Measurements from ENCODE around the gene SH3BP1.
A peak's percentile ranks its signal among the peaks of the same experiment; 100 is the strongest.

Gene SH3BP1

DNA sequence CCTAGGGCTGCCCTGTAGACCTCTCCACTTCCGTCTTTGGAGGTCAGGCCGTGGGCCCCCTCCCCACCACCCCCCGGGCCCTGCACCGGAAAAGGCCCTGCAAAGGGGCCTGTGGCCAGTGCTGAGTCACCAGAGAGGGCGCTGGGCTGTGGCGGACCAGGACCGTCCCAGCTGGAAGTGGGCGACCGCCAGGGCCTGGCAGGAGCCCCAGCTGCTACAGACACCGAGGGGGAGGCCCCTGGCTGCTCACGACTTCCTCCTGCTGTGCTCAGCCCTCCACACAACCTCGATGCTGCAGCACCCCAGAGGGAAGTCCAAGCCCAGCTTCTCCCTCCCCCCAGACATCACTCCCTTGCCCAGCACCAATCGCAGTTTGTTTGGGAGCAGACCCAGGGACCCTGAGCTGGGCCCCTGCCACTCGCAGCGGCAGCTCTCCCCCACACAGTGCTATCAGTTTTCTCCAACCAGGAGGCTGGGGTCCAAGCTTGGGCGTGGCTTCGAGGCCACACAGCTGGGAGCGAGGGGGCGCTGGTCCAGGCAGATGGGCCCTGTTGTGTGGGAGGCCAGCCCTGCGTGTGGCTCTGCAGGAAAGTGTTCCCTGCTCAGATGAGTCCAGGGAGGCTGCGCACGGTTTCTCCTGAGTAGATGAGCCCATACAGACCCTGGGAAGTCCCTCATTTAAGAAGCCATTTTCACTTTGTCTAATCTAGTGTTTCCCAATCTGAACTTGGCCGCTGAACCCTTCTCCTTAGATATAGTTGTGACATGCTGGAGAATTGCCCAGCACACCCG lies 5.6 kb upstream of the SH3BP1 start:
- DNase-seq: peak; percentile 96

DNA sequence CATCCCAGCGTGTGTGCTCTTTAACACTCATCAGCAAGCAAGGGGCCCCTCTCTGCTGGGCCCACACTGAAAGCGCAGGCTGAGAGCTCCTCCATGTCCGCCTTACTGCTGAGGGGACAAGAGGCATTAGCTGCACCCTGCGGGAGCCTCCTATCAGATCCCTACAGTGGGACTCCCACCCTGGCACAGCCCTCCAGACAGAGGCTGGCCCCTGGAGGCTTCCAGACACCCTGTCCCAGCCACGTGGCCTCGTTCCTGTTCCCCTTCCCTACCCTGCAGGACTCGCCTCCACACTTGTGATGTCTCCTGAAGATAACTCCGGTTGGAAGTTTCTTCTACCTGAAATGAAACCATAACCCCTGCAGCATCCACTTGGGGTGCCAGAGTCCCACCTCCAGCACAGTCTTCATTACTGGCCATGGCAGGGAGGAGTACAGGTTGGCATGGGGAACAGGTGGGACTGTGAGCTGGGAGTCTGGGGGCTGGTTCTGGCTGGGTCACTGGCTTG lies 5.0 kb upstream of the SH3BP1 start:
- no peak for DNase-seq

- DNase-seq: no peak
Measured at GRCh38 chr22:37635157-37635556, 4.3 kb upstream of the SH3BP1 start.

DNA sequence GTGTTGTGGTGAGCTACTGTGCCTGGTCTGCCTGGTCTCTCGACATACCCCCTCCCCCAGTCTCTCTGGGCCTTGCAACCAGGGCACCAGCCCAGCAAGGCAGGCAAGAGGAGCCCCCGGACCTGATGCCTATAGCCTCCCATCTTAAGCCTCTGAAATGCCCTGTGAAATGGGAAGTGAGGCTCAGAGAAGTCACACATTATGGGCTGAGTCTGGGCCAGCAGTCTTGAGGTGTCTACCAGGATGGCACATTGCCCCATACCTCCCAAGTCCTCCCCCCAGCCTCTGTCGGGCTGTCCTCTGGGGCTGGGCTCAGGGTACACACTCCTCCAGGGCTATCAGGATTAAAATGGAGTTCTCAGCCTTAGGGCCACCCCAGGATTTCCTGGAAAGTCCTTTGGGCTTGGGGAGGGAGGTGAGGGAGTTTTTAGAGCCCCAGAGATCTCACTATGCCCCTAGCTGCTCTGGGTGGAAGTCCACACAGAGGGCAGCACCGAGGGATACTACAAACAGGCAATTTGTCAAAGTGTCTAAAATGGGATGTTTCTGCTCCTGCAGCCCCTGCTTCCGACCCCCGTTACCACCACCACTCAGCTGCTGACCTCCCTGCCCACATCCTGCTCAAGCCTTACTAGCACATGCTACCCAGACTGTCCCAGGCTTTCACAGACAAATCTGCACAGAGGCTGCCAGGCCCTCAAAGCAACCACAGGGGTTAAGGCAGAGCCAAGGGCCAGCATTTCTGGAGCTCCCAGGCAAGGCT lies 3.1 kb upstream of the SH3BP1 start:
- peak; percentile 69 for DNase-seq

GRCh38 chr22:37636949-37637273 lies 2.6 kb upstream of the SH3BP1 start:
- no peak for DNase-seq

GRCh38 chr22:37638391-37639069 lies 939 bp upstream of the SH3BP1 start:
- no peak for DNase-seq

DNA sequence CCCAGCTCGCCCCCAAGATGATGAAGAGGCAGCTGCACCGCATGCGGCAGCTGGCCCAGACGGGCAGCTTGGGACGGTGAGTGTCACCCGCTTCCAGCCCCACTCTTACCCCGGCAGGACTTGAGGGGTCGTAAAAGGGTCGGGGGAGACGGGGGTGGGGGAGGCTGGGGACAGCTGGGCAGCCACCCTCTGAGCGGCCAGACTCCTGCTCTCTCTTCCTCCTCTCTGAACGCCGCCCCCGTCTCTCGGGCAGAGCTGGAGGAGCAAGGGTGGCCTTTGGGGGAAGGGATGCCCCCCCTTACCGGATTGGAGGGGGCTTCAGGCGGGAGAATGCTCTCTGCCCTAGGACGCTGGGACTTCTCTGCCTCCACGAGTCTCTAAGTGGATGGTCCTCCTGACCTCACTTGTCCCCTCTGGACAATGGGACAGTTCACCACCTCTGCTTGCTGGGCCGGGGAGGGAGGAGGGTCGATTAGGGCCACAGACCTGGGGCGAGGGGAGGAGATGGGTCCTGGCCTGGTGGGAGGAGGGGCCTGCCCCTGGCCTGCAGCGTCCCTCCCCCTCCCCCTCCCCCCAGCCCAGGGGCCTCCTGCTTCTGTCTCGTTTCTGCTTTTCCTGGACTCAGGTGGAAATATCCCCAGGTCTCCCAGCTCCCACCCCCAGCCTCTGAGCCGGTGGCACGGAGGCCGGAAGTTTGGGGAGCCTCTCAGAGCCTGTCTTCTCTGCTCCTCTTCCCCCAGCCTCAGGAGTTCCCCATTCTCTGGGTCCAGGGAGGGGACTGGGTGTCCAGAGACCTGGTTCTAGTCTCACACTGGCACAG lies 512 bp downstream of the SH3BP1 start:
- DNase-seq: no peak

- DNase-seq: no peak
Measured at GRCh38 chr22:37640591-37641560, 1.4 kb downstream of the SH3BP1 start.

DNA sequence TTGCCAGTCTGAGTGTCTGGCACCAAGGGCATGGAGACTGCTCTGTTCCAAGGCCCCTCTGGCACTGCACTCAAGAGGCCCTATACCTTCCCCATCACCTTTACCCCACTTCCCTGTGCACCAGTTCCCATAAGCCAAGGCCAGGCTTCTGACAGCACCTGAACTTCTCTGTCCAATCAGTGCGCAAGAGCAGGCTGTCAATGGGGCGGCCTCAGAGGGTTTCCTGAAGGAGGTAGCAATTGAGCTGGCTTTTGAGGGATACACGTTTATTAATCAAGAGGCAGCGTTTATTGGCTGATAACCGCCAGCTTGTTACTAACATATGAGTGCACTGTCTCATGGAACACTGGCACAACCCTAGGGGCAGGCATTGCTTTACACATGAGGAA lies 2.1 kb downstream of the SH3BP1 start:
- no peak for DNase-seq

DNA sequence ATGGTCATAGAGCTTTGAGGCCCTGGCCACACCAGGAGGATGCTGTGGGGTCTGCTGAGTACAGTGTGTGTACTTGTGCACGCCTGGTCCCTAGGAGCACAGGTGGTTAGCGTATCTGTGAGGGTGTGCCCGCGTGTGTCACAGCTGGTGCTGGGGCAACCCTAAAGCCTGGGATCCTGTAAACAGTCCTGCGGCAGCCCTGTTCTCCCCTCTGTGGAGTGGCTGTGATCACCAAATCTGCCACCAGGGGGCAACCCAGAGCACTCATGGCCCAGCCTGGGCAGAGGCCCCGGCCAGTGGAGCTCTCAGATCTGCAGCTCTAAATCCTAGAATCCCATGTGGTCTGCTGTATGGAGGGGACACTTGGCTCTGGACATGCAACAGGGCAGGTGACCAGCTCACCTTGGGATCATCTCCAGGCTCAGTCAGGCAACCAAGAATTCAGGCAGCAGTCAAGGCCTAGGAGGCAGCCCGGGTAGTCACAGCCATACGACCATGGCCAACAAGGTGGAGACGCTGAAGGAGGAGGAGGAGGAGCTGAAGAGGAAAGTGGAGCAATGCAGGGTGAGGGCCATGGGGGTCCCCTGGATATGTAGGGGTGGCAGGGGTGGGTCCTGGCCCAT lies 3.9 kb downstream of the SH3BP1 start:
- peak; percentile 86 for DNase-seq

DNA sequence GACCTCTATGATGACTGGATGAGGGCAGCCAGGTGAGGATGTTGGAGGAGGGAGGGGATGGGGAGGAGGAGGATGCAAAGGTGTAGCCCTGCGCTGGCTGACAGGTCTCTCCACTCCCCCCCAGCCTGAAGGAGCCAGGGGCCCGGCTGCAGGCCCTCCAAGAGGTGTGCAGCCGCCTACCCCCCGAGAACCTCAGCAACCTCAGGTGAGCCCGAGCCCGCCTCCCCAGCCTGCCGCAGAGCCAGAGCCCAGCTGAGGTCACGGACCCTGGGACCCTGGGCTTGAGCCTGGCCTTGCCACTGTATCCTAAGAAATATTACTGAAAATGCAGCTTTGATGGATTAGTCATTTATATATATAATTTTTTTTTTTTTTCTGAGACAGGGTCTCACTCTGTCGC lies 7.8 kb downstream of the SH3BP1 start:
- no peak for DNase-seq

DNA sequence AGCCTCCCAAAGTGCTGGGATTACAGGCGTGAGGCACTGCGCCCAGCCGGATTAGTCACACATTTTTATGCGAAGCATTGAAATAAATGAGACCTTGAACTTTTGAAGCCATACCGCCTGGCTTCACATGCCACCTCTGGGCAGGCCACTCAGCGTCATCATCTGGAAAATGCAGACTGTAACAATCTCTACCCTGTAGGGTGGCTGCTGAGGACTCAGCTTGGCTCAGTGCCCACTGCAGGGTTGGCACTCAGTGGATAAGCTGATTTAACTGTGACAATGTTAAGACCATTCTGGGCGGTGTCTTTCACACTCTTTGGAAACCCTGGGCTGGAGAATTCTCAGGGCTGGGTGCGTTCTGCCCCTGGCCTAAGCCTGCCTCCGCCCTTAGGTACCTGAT lies 8.5 kb downstream of the SH3BP1 start:
- DNase-seq: no peak

GRCh38 chr22:37650463-37651136 lies 11.1 kb downstream of the SH3BP1 start:
- DNase-seq: no peak

GRCh38 chr22:37654563-37655251 lies 15.2 kb downstream of the SH3BP1 start:
- no peak for DNase-seq

DNA sequence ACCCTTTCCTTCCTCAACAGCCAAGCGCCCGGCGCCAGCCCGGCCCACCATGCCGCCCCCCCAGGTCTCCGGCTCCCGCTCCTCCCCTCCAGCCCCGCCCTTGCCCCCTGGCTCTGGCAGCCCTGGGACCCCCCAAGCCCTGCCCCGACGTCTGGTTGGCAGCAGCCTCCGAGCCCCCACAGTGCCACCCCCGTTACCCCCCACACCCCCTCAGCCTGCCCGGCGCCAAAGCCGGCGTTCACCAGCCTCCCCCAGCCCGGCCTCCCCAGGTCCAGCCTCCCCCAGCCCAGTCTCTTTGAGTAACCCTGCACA lies 15.7 kb downstream of the SH3BP1 start:
- no peak for DNase-seq

- peak; percentile 12 for DNase-seq
Measured at GRCh38 chr22:37656583-37656982, 17.1 kb downstream of the SH3BP1 start.

DNA sequence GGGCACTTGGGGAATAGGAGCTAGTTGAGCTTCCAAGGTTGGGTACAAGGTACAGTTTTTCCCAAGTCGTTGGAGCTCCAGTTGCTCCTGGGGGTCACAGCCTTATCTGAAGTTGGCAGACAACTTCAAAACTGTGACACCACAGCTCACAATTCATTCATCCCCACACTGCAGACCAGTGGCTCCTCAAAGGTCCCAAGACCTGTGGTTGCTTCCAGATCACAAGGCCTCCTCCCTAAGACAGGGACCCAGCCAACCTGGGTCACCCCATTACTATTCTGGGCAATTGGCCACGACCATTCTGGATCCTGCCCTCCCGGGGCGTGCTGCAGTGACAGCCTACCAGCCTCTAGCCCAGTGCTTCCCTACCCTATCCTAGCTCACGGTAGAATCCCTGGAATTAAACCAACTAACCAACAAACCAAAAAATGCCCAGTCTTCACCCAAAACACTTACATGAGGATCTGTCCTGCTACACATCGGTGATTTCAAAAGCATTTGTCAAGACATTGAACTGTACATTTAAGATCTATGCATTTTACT lies 18.2 kb downstream of the SH3BP1 start:
- peak; percentile 27 for DNase-seq

GRCh38 chr22:37658133-37659065 lies 18.9 kb downstream of the SH3BP1 start, which contains the start of gene PDXP:
PDXP (plus strand) TSS chr22:37658723; CDS start chr22:37658783, 60 bp downstream.
- peak; percentile 100 for DNase-seq
